MV-4-11 (cell line): ENCODE results near the gene LRIT3.
"Not testable (repeated sequence)": the region's sequence is repeated elsewhere in the genome, so short reads cannot be mapped to it uniquely, and the experiment has no call there.

Experiments
- DNase-seq: peaks from one replicate; lab custom pipeline; 2025; lab: John Stamatoyannopoulos, UW

Gene LRIT3

DNA sequence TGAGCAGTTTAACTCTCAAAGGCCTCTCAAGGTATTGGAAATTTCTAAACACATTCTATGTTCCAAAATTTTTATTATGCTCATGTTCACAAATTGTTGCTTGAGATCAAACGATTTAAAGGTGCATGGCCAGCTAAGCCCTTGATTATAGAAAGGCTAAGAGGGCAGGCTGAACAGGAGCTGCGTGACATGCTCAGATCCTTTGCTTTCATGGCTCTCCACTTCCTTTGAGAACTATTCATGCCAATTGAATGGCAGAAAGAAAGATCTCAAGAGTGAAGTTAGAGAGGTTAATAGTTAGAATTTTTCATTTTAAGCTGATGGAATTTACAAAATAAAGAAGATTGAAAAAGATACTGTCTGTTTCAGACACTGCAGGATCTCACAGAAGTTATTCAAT lies 594 bp downstream of the LRIT3 start:
- no peak for DNase-seq

DNA sequence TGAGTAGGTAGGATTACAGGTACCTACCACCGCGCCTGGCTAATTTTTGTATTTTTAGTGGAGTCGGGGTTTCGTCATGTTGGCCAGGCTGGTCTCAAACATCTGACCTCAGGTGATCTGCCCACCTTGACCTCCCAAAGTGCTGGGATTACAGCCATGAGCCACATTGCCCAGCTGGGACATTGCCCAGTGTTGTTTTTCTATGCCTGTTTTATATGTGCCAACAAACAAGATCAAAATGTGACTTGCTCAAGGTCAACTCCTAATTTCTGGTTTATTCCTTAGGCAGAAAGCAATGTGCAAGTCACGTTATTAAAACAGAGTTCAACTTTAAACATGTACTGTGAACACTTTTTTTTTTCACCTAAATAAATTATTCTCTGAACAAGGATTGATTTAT lies 2.7 kb downstream of the LRIT3 start:
- no peak for DNase-seq

DNA sequence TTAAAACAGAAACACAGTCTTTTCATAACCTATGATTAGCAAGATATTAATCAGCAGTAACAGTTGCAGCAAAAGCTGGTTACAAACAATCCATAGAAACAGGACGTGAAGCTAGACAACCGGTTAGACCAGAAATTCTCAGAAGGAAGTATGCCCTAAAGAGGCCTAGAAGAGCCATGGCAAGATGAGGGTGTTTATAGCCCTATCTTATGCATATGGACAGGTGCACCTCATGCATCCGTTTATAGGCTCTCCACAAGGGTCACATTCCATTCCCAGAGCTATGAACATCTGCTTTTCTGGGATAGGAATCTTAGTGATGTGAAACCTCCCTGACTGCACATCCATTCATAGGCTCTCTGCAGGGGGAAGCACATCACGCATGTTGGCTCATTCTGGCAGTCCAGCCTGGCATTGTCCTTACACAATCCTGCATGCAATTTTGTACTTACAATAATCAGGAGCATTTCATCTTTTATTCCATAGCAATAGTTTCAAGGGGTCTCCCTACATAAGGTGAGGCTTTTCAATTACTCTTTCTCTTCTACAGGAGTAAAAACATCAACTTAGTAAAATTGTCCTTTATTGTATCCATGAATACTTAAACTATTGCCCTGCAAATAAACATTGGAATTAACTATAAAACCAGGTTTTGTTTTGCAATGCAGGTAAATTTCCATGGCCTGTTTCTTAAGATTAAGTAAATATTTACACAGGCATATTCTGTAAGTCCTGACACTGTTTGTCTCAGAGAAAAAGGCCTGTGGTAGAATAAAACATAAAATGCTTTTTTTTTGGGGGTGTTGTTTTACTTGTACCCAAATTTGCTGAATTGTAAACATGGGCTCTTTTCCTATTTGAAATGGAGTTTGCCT lies 11.8 kb downstream of the LRIT3 start:
- not testable (repeated sequence) for DNase-seq

DNA sequence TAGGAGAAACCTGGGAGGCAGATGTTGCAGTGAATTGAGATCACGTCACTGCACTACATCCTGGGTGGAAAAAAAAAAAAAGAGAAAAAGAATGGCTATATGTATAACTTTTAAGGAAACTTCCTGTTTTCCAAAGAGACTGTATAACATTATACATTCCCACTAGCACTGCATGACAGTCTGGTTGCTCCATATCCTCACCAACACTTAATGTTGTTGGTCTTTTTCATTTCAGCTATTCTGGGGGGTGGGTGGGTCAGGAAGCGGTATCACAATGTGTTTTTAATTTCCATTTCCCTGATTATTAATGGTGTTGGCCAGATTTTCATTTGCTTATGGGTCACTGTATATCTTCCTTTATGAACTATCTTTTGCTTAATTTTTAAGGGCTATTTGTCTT lies 13.4 kb downstream of the LRIT3 start:
- no peak for DNase-seq

DNA sequence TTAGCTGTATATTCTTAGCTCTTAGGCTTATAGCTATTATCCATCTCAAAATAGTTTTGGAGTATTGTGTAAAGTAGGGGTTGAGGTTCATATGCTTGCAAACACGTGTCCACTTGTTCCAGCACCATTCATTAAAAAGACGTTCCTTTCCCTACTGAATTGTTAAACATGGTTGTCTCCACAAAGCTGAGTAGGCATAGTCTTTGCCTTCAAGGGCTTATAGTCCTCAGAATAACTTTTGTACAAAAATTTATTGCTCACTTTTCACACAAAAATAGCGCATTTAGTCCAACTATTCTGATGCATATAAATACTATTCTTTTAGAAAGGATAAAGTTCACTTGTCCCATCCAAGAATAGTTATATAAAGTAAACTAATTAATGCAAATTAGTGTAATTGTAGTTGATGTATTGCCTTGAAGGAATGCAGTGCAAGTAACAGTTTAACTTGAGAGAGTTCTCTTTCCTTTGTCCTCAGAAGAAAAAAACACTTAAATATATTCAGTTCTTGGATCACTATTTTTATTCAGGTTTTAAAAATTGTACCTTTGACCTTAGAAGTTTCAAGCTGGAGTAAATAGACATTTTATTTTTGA lies 14.1 kb downstream of the LRIT3 start:
- DNase-seq = no peak

DNA sequence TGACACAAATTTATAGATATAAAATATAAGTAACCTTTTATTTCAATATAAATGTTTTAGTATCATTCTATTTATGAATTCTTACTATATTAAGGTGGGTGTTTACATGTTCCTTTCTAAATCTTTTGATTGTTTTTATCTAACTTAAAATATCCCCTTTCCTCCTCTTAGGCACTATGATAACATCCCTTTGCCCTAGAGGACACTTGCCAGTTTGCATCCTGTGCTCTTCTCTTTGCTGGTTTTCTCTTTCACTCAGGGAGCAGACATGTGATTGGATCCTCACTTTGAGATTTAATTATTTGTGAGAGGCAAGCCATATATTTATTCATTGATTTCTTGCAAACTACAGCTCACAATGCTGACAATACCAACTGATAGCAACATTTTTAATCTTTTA lies 16.2 kb downstream of the LRIT3 start:
- no peak for DNase-seq

DNA sequence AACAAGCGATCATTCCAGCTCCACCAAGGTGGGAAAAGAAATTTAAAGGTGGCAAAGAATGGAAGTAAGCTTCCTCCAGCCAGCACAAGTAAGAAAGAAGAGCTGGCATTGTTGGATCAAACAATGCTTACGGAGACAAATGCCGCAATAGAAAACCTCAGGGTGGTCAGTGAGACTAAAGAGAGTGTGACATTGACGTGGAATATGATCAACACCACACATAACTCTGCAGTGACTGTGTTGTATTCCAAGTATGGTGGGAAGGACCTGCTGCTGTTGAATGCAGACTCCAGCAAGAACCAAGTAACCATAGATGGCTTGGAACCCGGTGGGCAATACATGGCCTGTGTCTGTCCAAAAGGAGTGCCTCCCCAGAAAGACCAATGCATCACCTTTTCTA lies 22.2 kb downstream of the LRIT3 start:
- no peak for DNase-seq

DNA sequence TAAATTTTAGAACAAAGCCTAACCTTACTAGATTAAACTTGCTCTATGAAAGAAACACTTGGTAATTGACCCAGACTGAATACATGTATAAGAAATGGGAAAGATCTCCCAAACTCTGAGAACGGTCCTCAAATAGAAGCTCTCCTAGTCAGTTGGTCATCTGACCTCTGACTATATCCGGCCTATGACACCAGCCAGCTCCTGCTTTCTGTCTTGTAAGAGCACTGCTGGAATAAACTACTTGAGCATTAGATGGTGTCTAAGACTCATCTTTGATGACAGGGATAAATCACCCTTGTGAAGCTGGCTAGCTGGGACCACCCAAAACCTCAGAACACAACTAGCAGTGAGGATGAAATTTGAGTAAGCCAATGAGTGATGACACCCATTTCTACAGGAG lies 24.2 kb downstream of the LRIT3 start:
- DNase-seq = no peak

DNA sequence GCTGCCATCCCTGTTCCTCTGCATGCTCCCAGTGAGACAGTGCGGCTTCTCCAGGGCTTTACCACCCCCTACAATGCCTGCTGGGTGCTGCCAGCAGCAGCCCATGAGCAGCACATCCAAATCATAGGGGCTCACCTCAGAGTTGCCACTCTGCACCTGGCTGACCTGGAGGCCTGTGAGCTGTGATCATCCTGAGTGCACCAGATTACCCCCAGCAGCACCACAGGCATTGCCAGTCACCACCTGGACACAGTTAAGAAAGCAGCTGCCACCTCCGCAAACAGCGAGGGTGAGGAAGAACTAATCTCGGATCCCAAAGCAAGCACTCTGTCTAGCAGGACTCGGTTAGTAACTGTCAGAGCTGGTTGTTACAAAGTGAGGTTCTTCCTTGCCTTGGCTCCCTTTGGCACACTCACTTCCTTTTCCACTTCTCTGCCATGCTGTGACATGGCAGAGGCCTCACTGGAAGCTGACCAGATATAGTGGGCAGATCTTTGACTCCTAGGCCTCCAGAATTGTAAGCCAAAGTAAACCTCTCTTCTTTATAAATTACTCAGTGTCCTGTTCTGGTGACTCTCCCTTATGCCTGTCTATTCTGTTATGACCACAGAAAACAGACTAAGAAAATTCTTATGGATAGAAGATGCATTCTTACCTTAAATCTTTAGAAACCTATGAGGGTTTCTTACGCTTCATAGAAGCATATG lies 25.2 kb downstream of the LRIT3 start:
- no peak for DNase-seq

DNA sequence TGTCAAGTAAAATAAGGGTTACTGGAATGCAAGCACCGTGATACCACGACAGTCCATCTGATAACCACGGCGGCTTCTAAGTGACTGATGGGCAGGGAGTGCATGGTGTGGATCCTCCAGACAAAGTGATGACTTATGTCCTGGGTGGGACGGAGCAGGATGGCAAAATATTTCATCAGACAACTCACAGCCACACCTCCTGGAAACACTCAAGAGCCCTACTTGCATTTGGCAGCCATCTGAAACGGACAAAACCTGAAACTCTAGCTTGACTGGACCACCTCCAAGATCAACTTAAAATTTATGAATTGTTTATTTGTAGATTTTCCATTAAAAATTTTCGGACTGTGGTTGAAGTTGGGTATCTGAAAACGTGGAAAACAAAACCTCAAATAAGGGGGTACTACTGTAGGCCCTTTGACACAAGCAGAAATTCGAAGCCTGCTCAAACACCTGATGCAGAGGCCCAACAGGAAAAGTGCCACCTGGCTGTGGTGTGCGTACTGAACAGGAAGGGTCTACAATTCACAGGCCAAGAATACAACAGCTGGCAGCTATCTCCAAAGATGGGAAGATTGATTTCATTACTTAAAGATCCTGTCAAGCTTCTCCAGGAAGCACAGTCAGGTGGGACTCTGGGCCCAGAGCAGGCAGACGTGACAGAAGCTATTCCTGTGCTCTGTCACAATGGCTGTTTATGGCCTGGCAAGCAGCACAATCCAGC lies 26.0 kb downstream of the LRIT3 start:
- no peak for DNase-seq

DNA sequence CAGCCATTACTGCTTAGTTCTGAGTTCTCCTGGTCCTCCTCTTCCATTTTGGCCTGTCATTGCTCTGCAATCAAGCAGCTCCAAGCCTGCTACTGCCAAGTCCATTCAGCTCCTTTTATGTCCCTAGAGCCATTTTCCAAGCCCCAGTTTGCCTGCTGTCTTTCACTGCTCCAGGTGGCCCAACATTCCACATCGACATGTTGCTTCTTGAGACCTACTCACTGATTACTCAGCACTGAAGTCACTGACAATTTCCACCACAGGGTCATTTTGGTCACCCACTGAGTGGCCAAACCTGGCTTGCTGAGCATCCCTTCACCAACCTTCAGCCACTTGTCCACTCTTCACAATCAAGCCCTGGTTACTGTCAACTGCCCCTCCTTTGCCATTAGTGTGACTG lies 27.2 kb downstream of the LRIT3 start:
- DNase-seq = no peak

DNA sequence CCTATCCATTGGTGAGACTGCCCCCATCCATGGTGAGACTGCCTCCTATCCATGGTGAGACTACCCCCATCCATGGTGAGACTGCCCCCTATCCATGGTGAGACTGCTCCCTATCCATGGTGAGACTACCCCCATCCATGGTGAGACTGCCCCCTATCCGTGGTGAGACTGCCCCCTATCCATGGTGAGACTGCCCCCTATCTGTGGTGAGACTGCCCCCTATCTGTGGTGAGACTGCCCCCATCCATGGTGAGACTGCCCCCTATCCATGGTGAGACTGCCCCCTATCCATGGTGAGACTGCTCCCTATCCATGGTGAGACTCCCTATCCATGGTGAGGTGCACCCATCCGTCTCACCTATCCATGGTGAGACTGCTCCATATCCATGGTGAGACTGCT lies 27.6 kb downstream of the LRIT3 start:
- DNase-seq = not testable (repeated sequence)

DNA sequence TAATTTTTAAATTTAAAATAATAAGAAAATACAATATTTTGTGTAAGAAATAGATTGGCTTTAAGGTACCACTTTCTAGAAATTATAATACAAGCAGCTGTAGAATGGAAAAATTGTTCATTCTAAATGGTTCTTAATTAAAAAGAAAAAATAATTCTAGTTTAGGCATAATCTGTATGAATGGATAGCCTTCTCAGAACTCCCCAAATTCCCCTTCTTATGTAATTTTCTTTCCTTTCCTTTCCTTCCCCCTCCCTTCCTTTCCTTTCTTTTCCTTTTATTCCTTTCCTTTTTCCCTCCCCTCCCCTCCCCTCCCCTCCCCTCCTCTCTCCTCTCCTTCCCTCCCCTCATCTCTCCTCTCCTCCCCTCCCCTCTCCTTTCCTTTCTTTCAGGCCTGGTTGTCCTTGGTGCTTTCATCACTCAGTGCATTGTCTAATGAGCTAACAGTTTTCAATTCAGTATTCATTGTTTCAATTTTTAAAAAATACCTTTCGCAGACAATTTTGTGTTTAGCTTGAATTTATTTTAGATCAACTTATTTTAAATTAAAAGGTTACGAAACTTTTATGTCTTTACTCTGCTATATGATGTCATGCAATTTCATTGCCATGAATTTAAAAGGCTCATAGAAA lies 28.8 kb downstream of the LRIT3 start:
- DNase-seq = no peak

DNA sequence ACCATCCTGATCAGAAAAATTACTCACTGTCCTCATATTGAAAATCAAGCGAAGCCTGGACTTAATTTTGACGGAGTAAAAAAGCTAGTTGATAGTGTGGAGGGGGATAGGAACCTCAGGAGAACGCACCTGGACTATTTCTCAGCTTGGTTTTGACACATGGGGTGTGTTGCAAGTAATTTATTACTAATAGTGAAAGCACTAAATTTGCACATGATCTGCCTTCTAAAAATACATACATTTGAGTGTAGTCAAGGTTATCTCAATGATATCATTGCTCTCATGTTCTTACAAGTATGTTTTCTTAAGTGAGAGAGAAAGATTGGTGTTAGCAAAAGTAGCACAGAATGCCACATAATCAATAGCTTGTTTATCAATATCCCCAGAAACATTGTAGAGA lies 29.5 kb downstream of the LRIT3 start:
- no peak for DNase-seq

DNA sequence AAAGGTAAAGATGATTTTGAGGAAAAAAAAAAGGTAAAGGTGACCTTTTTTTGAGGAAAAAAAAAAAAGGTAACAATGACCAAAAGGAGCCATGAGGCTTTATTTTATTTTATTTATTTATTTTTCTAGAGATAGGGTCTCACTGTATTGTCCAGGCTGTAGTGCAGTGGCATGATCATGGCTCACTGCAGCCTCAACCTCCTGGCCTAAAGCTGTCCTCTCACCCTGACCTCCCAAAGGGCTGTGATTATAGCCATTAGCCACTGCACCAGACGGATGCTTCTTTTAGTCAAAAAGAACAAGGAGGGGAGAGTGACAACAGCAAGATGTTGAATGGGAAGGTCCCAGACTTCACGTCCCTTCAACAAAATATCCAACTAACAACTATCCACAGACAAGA lies 30.4 kb downstream of the LRIT3 start:
- DNase-seq = no peak

DNA sequence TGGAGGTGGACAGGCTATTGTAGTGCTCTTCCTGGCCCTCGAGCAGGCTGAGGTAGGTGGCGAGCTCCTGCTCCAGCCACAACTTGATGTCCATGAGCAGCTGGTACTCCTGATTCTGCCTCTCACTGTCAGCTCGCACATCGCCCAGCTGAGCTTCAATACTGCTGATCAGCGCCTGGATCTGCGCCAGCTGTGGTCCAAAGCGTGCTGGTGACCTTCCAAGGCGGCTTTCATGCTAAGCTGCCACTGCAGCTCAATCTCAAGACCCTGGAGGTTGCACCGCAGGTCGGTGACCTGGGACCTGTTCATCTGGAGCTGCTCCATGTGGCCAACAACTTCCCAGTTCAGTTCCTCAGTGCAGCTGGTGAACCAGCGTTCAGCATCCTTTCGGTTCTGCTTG lies 31.2 kb downstream of the LRIT3 start:
- DNase-seq = no peak

DNA sequence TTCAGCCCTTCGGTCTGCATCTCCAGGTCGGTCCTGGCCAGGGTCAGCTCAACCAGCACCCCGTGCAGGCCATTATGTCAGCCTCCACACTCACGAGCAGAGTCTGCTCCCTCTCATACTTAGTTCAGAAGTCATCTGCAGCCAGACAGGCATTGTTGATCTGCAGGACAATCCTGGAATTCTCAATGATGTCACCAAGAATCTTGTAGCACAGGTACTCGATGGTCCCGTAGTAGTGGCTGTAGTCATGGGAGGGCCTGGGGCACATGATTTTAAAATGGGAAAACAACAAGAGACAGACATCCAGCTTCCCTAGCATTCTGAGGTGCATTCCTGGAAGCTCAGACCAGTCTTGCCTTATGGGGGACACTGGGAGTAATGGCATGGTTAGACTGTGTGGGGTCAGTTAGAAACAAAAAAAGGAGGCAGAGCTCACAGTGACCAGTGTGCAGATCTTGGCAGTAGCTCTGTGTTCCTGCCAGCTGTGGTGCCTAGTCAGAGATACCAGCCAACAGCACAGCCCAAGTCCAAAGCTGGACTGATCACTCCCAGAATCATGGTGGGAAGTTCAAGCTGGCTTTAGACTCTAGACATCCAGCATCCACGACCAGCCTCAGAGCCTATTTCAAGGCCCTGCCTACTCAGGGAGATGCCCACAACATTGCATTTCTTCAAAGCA lies 31.9 kb downstream of the LRIT3 start:
- no peak for DNase-seq

DNA sequence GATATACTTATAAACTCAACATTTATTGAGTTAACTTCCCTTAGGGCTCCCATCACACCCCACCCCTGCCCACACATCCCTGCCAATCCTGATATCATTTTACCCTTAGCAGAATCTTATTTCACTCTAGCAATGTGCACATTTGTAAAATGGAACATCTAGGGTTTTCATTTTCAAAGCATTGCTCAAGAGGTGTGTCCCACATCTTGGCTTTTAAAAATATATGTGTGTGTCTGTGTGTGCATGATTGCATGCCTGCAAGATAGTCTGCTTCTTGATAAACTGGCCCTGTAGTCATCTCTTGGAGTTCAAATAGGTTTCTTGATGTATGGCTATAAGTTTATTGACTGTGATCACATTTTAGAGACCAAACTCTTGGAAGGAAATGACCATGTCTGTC lies 38.4 kb downstream of the LRIT3 start:
- DNase-seq = no peak

DNA sequence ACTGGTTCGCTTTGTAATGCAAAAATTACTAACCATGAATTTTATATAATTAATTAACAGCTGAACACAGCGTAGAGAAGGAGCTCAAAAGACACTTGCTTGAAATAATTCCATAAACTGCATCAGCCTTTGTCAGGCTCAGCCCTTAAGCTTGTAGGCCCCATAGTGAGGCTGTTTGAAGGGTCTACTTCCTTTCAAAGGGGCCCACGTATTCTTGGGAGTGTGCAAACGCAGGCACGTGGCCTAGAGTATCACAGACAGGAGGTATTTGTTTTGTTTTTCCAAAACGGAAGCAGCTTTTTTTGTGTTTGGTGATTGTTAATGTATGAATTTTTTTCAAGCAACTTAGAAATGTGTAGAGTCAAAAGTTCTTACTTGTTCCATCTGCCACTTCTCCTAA lies 39.2 kb downstream of the LRIT3 start:
- DNase-seq = no peak

DNA sequence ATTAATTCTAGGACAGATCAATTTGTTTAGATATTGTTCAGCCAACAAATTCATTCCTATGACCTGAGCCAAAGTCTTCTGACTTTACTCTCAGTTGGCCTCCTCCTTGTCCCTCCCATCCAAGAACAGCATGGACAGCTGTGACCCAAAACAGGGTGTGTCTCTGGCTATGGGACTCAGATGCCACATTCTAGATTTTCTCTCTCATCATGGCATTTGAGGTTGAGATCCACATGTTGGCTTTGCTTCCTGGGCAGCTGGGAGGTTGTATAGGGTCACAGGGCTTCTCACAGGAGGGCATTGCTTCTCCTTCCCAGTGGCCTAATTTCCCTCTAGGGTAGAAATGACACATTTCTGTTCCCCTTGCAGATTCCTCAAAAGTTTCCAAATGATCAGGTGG lies 42.2 kb downstream of the LRIT3 start:
- DNase-seq = no peak

DNA sequence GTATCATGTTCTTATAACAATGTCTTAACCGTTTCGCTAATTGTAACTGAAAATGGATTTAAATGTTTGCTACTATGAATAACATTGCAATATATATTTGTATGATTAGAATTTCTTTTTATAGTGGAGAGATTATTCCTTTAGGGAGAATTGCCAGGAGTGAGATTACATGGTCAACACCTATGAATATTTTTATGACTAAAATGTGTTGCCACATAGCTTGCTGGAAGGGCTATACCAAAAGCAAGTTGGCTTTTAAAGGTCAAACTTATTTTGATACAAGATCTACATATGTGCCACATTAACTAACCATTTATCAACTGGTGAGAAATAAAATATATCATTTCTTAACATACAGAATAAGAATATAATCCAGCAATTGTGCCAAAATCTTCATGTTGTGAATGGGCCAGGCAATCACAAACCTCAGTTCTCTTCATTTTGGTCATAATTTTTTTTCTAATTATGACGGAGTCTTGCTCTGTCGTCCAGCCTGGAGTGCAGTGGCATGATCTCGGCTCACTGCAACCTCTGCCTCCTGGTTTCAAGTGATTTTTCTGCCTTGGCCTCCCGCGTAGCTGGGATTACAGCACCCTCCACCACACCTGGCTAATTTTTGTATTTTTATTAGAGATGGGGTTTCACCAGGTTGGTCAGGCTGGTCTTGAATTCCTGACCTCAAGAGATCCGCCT lies 54.8 kb downstream of the LRIT3 start:
- DNase-seq = no peak
